Measurements from ENCODE around the gene RAB20. TPM values are rescaled to one million over a fixed set of nuclear protein-coding genes. Genes with fewer than 3 reads are reported as not detected.

Gene RAB20, protein sequence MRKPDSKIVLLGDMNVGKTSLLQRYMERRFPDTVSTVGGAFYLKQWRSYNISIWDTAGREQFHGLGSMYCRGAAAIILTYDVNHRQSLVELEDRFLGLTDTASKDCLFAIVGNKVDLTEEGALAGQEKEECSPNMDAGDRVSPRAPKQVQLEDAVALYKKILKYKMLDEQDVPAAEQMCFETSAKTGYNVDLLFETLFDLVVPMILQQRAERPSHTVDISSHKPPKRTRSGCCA
- total RNA-seq (2014; rRNA removed; shearing (Covaris generic)) = 39.0 and 44.7 TPM in 2 replicates

GRCh38 chr13:110561344-110562035 is at the start of gene RAB20:
RAB20 (minus strand) TSS chr13:110561722; CDS start chr13:110561519, 203 bp downstream.

Other genes starting within 250 kb of the RAB20 start
- 29.2 and 34.8 TPM in 2 replicates for gene NAXD, start 53.8 kb upstream of the RAB20 start, total RNA-seq (2014; rRNA removed; shearing (Covaris generic))
- gene CARS2, start 144.4 kb upstream of the RAB20 start, total RNA-seq (2014; rRNA removed; shearing (Covaris generic)) = 82.5 and 105 TPM in 2 replicates
- 49.5 and 49.9 TPM in 2 replicates for gene ING1, start 152.0 kb upstream of the RAB20 start, total RNA-seq (2014; rRNA removed; shearing (Covaris generic))